Astrocyte (in vitro differentiated cells and primary cell): ENCODE measurements around the gene ZNF518A.

Experiments
- CTCF ChIP-seq: IDR thresholded peaks from 2 replicates; pipeline ENCODE4 v1.5.1; 2011; ENCODE audit warnings: low read depth, mild to moderate bottlenecking, inconsistent platforms, low read length, moderate library complexity; ENCODE audit not compliant: insufficient read depth
- EZH2 ChIP-seq: IDR thresholded peaks from 2 replicates; pipeline ENCODE4 v1.6.1; 2012; ENCODE audit warnings: mild to moderate bottlenecking, low read length, inconsistent platforms; ENCODE audit not compliant: insufficient read depth

DNA sequence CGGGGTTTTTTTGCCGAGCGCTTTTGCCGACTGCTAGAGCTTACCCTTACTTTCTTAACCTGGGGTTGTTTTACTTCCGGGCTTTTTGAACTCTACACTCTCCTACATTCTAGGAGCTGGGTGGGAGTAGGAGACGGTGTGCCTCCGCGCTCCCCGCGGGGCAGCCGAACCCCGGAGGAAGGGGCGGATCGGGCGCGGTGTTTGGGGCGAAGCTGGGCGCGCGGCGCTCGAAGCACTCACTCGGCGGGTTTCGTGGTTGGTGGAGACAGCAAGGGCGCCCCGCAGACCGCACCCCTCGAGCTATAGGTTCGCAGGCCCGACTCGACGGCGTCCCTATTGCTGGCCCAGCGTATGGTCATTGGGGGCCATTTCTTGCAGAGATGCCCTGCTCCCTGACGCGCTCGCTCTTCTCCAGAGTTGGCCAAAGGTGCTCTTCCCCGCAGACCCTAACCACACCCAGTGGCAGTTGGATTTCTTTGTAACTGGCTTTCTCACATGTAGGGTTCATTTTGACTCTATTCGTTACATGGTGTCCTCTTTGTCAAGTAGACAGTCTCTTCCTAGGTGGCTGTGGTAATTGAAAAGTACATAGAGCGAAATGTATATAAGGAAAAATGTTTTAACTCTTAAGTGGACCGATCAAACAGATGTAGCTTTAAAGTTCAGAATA lies 364 bp downstream of the ZNF518A start:
- TF ChIP-seq CTCF (no peak), EZH2 (no peak)
